Activated B cell treated with CpG ODN at 0.5 μM for 24 hours (primary cell): ENCODE data around the gene HMGA1. TPM values are rescaled to one million over a fixed set of nuclear protein-coding genes. Genes with fewer than 3 reads are reported as not detected.

Experiments used
- ATAC-seq: fragments of 200-7000 bp; cut with Tn5 transposase; one replicate; pipeline ENCODE4 v1.10.0; 2021; ENCODE audit warnings: low read depth, mild to moderate bottlenecking, moderate library complexity
- CTCF ChIA-PET: fragments of 350-600 bp; sonication (Branson Sonifier 250); formaldehyde crosslinking; loops from one replicate; lab custom pipeline; 2021; ENCODE audit warnings: antibody characterized with exemption; lab: Charles Lee
- POLR2A ChIA-PET: fragments of 350-600 bp; sonication (Branson Sonifier 250); formaldehyde crosslinking; loops from one replicate; lab custom pipeline; 2021; ENCODE audit warnings: antibody characterized with exemption; lab: Charles Lee
- DNase-seq: peaks from one replicate; pipeline ENCODE4 v3.0.0; 2022
- H3K27ac Mint-ChIP-seq: one replicate; pipeline ENCODE4 v1.8.0; 2020; ENCODE audit warnings: mixed read lengths
- H3K27me3 Mint-ChIP-seq: one replicate; pipeline ENCODE4 v1.8.0; 2021; ENCODE audit warnings: mixed read lengths
- H3K36me3 Mint-ChIP-seq: one replicate; pipeline ENCODE4 v1.8.0; 2021; ENCODE audit warnings: low read depth, mixed read lengths
- H3K4me1 Mint-ChIP-seq: one replicate; pipeline ENCODE4 v1.8.0; 2021; ENCODE audit warnings: mixed read lengths
- H3K4me3 Mint-ChIP-seq: one replicate; pipeline ENCODE4 v1.8.0; 2020; ENCODE audit warnings: mild to moderate bottlenecking, mixed read lengths
- H3K9me3 Mint-ChIP-seq: one replicate; pipeline ENCODE4 v1.8.0; 2020; ENCODE audit warnings: mixed read lengths
- CTCF ChIP-seq: fragments of 200-600 bp; IDR thresholded peaks from one replicate; pipeline ENCODE4 v1.8.0; 2022; ENCODE audit warnings: antibody characterized with exemption, mild to moderate bottlenecking
- intact Hi-C: fragments of 100-400 bp; cut with micrococcal nuclease; formaldehyde crosslinking; loops from one replicate; pipeline ENCODE4 v1.15.1; 2024
- total RNA-seq: library from RNA; stranded (reverse); gene quantifications from 2 replicates; pipeline ENCODE4 v1.2.3, GENCODE V29; 2022

Gene HMGA1
- total RNA-seq, 1 donor from 2014 or later = 188 TPM

GRCh38 chr6:34195726-34196115, 41.0 kb upstream of the HMGA1 start:
- H3K4me1 Mint-ChIP-seq = peaks cover 8% of the 10 kb centered on the region
- no peaks in the 10 kb centered on the region for H3K36me3 Mint-ChIP-seq
- POLR2A ChIA-PET = interaction anchor here (0.6 to 4.4 kb wide), 16 partner anchors 11 to 395 kb away, joined by 3 to 57 read pairs (median 6); partner anchors contain the start of genes HMGA1, RPS10 and SMIM29
- no peak overlapping the region for H3K4me3 Mint-ChIP-seq
- no peak for ATAC-seq
- H3K27ac Mint-ChIP-seq = no peak overlapping the region
- H3K27me3 Mint-ChIP-seq = no peaks in the 10 kb centered on the region
- intact Hi-C loops = loop anchor here (1.0 to 10.0 kb wide), 9 partner anchors 31 to 562 kb away; partner anchors contain the start of genes HMGA1, NUDT3 and SNRPC
- CTCF ChIA-PET = interaction anchor here (0.6 to 3.9 kb wide), 28 partner anchors 9 to 1045 kb away, joined by 3 to 77 read pairs (median 5); partner anchors contain the start of genes HMGA1 and SMIM29
- DNase-seq = no peak
- H3K9me3 Mint-ChIP-seq = no peaks in the 10 kb centered on the region
- no peak for TF ChIP-seq CTCF

- peak; percentile 94 for DNase-seq
- ChIA-PET POLR2A (interaction anchor here (0.6 to 4.4 kb wide), 15 partner anchors 11 to 395 kb away, joined by 3 to 57 read pairs (median 6); partner anchors contain the start of genes HMGA1, RPS10 and SMIM29), CTCF (interaction anchor here (0.6 to 3.9 kb wide), 27 partner anchors 8 to 1045 kb away, joined by 3 to 77 read pairs (median 5); partner anchors contain the start of genes HMGA1 and SMIM29)
- peak; percentile 78 for TF ChIP-seq CTCF
- intact Hi-C loops = loop anchor here (1.0 to 10.0 kb wide), 9 partner anchors 31 to 561 kb away; partner anchors contain the start of genes HMGA1, NUDT3 and SNRPC
- Mint-ChIP-seq H3K4me1 (peaks cover 8% of the 10 kb centered on the region), H3K27me3 (no peaks in the 10 kb centered on the region), H3K27ac (peak overlapping the region; percentile 83), H3K36me3 (no peaks in the 10 kb centered on the region), H3K9me3 (no peaks in the 10 kb centered on the region), H3K4me3 (peak overlapping the region; percentile 91)
- peak; percentile 99 for ATAC-seq
Observed at GRCh38 chr6:34196116-34196832, 40.4 kb upstream of the HMGA1 start.

- TF ChIP-seq CTCF = no peak
- peak overlapping the region; percentile 91 for H3K4me3 Mint-ChIP-seq
- H3K27ac Mint-ChIP-seq = no peak overlapping the region
- H3K4me1 Mint-ChIP-seq = peaks cover 8% of the 10 kb centered on the region
- ChIA-PET POLR2A (interaction anchor here (1.0 to 4.4 kb wide), 11 partner anchors 12 to 229 kb away, joined by 3 to 57 read pairs (median 7); partner anchors contain the start of genes HMGA1, RPS10 and SMIM29), CTCF (interaction anchor here (0.7 to 3.9 kb wide), 16 partner anchors 16 to 1044 kb away, joined by 3 to 77 read pairs (median 6); partner anchors contain the start of genes HMGA1 and SMIM29)
- intact Hi-C loops = loop anchor here (1.0 to 10.0 kb wide), 9 partner anchors 30 to 560 kb away; partner anchors contain the start of genes HMGA1, NUDT3 and SNRPC
- no peak for ATAC-seq
- no peaks in the 10 kb centered on the region for H3K9me3 Mint-ChIP-seq
- H3K36me3 Mint-ChIP-seq = no peaks in the 10 kb centered on the region
- no peaks in the 10 kb centered on the region for H3K27me3 Mint-ChIP-seq
- no peak for DNase-seq
Observed at GRCh38 chr6:34196833-34197195, 39.9 kb upstream of the HMGA1 start.

GRCh38 chr6:34200340-34200971, 36.2 kb upstream of the HMGA1 start:
- CTCF ChIA-PET = interaction anchor here (1.2 to 2.2 kb wide), 2 partner anchors 10 to 46 kb away, joined by 3 to 8 read pairs; no protein-coding TSS in a partner anchor
- ATAC-seq = no peak

More at GRCh38 chr6:34200340-34200971, 36.2 kb upstream of the HMGA1 start:
- Mint-ChIP-seq H3K27me3 (no peaks in the 10 kb centered on the region), H3K36me3 (no peaks in the 10 kb centered on the region), H3K4me1 (peaks cover 8% of the 10 kb centered on the region), H3K4me3 (no peak overlapping the region), H3K27ac (no peak overlapping the region), H3K9me3 (no peaks in the 10 kb centered on the region)
- no peak for TF ChIP-seq CTCF
- POLR2A ChIA-PET = interaction anchor here (0.7 to 2.3 kb wide), 5 partner anchors 19 to 254 kb away, joined by 3 to 11 read pairs (median 6); partner anchors contain the start of gene HMGA1
- DNase-seq = no peak
- intact Hi-C loops = no loop called here
